Activated effector memory CD4-positive, alpha-beta T cell treated with Interleukin-2 at 50 U/mL for 16 hours (primary cell): ENCODE results near the gene KRT79.
"Not testable (repeated sequence)": the region's sequence is repeated elsewhere in the genome, so short reads cannot be mapped to it uniquely, and the experiment has no call there.

Source experiments
- DNase-seq: peaks from one replicate; pipeline ENCODE4 v3.0.0-alpha.2; 2020

KRT79 gene

GRCh38 chr12:52801773-52802172 is 32.3 kb downstream of the KRT79 start:
- no peak for DNase-seq

- DNase-seq, result no peak
Measured at GRCh38 chr12:52800259-52800917, 33.7 kb downstream of the KRT79 start.

GRCh38 chr12:52799505-52800211 is 34.5 kb downstream of the KRT79 start:
- DNase-seq, result no peak

GRCh38 chr12:52798671-52799504 is 35.2 kb downstream of the KRT79 start:
- DNase-seq, result no peak

- no peak for DNase-seq
Measured at GRCh38 chr12:52798003-52798670, 36.0 kb downstream of the KRT79 start.

- no peak for DNase-seq
Measured at GRCh38 chr12:52797529-52797894, 36.6 kb downstream of the KRT79 start.

- no peak for DNase-seq
Measured at GRCh38 chr12:52796839-52797528, 37.1 kb downstream of the KRT79 start.

- DNase-seq, result no peak
Measured at GRCh38 chr12:52796429-52796794, 37.7 kb downstream of the KRT79 start.

GRCh38 chr12:52795694-52796428 is 38.2 kb downstream of the KRT79 start, which contains the start of gene KRT3:
Gene KRT3 (minus strand): TSS chr12:52796117. CDS start chr12:52796042, 75 bp downstream.
- no peak for DNase-seq

- DNase-seq, result not testable (repeated sequence)
Measured at GRCh38 chr12:52795332-52795674, 38.8 kb downstream of the KRT79 start.

GRCh38 chr12:52794479-52795331 is 39.4 kb downstream of the KRT79 start:
- DNase-seq, result no peak

GRCh38 chr12:52792185-52793029 is 41.7 kb downstream of the KRT79 start:
- no peak for DNase-seq

- no peak for DNase-seq
Measured at GRCh38 chr12:52791271-52792184, 42.6 kb downstream of the KRT79 start.

GRCh38 chr12:52790427-52791270 is 43.5 kb downstream of the KRT79 start:
- DNase-seq, result no peak

GRCh38 chr12:52789637-52790426 is 44.3 kb downstream of the KRT79 start:
- DNase-seq, result no peak

- no peak for DNase-seq
Measured at GRCh38 chr12:52788876-52789636, 45.1 kb downstream of the KRT79 start.
